LHCN-M2 (cell line): ENCODE measurements around the gene EWSR1. TPM values are rescaled to one million over a fixed set of nuclear protein-coding genes. Genes with fewer than 3 reads are reported as not detected.
"Not testable (repeated sequence)": the region's sequence is repeated elsewhere in the genome, so short reads cannot be mapped to it uniquely, and the experiment has no call there.

ENCODE experiments used
- DNase-seq: peaks from one replicate; pipeline ENCODE4 v3.0.0-alpha.2; 2012; ENCODE audit warnings: low read depth
- total RNA-seq: library from RNA; depleted of rRNA; stranded (reverse); fragments of >200 nt; gene quantifications from 2 replicates; pipeline ENCODE4 v1.2.3, GENCODE V29; 2014

Gene EWSR1
- total RNA-seq, 1 experiment from 2014 or later, result 297 TPM

GRCh38 chr22:29334696-29335344 is 66.8 kb downstream of the EWSR1 start:
- DNase-seq, result no peak

GRCh38 chr22:29335656-29336055 is 67.6 kb downstream of the EWSR1 start:
- DNase-seq, result no peak

- no peak for DNase-seq
Observed at GRCh38 chr22:29336751-29337490, 68.9 kb downstream of the EWSR1 start.

- DNase-seq, result no peak
Observed at GRCh38 chr22:29337631-29338284, 69.7 kb downstream of the EWSR1 start.

GRCh38 chr22:29338398-29338797 is 70.3 kb downstream of the EWSR1 start:
- DNase-seq, result no peak

GRCh38 chr22:29339381-29340235 is 71.5 kb downstream of the EWSR1 start:
- DNase-seq, result no peak

GRCh38 chr22:29340566-29340965 is 72.5 kb downstream of the EWSR1 start:
- no peak for DNase-seq

- DNase-seq, result no peak
Observed at GRCh38 chr22:29341056-29341848, 73.2 kb downstream of the EWSR1 start.

GRCh38 chr22:29341849-29342127 is 73.7 kb downstream of the EWSR1 start:
- DNase-seq, result no peak

- no peak for DNase-seq
Observed at GRCh38 chr22:29342177-29342576, 74.1 kb downstream of the EWSR1 start.

- no peak for DNase-seq
Observed at GRCh38 chr22:29342577-29343312, 74.7 kb downstream of the EWSR1 start.

GRCh38 chr22:29343313-29343805 is 75.3 kb downstream of the EWSR1 start:
- DNase-seq, result no peak

GRCh38 chr22:29344137-29344536 is 76.1 kb downstream of the EWSR1 start:
- DNase-seq, result peak; percentile 17

GRCh38 chr22:29344889-29345288 is 76.8 kb downstream of the EWSR1 start:
- DNase-seq, result not testable (repeated sequence)

- no peak for DNase-seq
Observed at GRCh38 chr22:29345932-29346331, 77.9 kb downstream of the EWSR1 start.

GRCh38 chr22:29346659-29347058 is 78.6 kb downstream of the EWSR1 start:
- DNase-seq, result no peak

- no peak for DNase-seq
Observed at GRCh38 chr22:29348041-29348440, 80.0 kb downstream of the EWSR1 start.

- DNase-seq, result peak; percentile 18
Observed at GRCh38 chr22:29348956-29349355, 80.9 kb downstream of the EWSR1 start.
